NCI-H446 (cell line): Measurements from ENCODE around the gene GABRR2.
A peak's percentile ranks its signal among the peaks of the same experiment; 100 is the strongest.
"Not testable (repeated sequence)": the region's sequence is repeated elsewhere in the genome, so short reads cannot be mapped to it uniquely, and the experiment has no call there.

Experiments used
- DNase-seq, 2 experiments: peaks; one replicate each; lab custom pipeline; 2025; lab: John Stamatoyannopoulos, UW

The GABRR2 gene

DNA sequence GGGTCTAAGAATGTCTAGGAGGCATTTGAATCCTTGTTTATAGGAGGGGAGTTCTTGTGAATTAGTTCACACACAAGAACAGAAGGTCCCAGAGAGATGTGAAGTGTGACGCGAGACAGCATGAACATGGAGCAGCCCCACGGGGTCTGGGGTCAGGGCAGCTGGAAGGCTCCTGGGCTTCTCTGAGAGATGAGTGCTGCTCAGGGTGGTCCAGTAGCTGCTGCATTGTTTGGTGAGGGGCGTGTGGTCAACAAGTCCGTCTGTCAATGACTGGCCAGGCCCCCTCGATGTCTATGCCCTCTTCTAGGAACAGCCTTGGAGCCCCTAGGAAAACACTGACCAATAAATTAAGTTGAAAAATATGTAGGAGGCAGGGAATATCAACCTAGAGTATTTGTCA is 57.8 kb downstream of the GABRR2 start:
- DNase-seq, result no peak

DNA sequence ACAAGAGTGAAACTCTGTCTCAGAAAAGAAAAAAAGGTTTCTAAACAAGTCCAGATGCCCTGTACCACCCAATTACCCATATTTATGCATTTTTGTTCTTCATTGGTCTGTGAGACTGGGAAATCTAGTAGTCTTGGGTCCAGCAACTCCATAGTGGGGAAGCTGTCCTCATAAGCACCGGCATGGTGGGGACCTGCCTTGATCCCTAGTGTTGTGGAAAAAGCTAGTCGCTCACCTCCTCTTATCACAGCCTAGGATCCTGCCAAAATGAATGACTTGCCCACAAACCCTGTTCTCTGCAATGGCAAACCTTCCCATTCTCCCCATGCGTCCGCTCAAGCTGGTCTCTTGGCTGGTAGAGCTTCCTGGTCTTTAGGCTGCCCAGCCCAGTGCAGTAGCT is 59.7 kb downstream of the GABRR2 start:
- DNase-seq, result no peak

DNA sequence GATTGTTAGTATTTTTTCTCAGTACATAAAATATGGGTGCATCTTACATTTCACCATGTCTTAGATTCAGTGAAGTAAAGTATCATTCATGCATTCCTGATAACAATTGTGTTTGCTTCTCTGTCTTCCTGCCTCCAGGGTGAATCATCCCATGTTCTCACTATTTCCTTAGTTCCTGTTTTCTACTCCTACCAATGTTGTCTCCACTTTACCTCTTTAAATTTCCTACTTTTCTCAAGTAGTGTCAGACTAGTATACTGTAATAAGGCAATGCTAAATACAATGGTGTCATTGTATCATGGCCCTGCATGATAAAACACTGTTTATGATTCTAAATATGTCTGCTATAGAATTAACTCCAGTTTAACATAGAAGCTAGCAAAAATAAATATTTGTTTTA is 60.5 kb downstream of the GABRR2 start:
- DNase-seq, result no peak

DNA sequence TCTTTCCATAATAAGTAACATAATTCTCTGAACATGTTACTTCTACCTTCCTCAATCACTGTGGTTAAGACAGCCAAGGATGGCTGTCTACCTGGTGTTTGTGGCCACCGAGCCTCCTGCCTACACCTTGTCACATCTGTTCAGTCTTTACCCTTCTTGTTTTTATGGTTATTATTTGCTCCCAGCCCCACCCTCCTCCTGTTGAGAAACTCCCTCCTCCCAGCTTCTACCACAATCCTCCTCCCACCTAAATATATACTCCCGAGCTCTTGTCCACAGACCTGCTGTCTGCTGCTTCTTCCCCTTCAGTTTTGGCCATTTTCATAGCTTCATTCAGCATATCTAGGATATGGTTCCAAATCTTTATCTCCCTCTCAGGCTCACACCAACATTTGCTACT is 62.2 kb downstream of the GABRR2 start:
- no peak for DNase-seq

DNA sequence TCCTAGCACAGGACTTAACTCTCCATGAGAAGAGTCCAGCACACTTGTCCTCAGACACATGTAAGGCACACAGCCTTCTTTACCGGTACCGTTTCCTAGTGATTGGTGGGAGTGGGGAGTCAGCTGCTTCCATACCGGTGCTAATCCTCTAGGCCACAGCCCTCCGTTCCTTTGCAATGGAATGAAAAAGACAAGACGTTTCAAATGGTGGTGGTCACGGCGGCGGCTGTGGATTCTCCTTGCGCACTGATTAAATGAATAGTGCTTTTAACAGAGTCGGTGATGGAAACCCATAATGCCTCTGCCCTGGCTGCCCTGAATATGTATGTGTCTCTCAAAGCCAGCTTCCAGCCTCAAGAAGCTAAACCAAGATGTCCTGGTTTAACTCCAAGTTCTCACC is 63.1 kb downstream of the GABRR2 start:
- no peak for DNase-seq

DNA sequence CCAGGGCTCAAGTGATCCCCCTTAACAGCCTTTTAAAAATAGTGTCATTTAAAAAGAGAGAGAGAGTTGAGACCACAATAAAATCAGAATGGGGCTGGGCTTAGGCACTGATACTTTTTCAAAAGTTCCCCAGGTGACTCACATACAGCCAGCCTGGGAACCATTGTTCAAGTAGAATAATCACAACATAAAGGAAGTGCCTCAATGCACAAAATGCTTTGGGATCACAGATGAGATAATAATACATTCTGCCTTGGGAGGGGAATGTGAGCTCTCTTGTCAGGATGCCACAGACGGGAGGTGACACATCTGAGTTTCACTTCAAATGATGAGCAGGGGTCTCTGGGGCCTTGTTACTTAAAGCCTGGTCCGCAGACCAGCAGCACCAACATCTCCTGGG is 63.9 kb downstream of the GABRR2 start:
- DNase-seq, result no peak

DNA sequence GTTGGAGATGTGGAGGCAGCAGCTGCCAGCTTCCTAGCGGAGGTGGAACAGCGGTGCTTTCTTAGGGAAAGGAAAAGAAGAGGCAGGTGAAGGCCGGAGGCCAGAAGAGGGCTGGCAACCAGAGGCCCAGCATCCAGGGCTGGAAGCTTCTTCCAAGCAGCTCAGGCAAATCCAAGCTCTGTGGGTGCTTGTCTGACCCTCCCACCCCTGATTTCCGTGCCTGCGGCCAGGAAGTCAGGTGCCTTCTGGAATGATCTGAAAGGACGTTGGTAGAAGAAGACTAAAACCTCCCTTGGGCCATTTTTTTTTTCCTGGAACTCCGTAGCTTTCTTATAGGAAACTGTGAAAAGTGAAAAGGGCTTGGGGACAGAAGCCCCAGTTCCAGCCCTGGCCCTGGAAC is 64.9 kb downstream of the GABRR2 start:
- DNase-seq, result no peak

DNA sequence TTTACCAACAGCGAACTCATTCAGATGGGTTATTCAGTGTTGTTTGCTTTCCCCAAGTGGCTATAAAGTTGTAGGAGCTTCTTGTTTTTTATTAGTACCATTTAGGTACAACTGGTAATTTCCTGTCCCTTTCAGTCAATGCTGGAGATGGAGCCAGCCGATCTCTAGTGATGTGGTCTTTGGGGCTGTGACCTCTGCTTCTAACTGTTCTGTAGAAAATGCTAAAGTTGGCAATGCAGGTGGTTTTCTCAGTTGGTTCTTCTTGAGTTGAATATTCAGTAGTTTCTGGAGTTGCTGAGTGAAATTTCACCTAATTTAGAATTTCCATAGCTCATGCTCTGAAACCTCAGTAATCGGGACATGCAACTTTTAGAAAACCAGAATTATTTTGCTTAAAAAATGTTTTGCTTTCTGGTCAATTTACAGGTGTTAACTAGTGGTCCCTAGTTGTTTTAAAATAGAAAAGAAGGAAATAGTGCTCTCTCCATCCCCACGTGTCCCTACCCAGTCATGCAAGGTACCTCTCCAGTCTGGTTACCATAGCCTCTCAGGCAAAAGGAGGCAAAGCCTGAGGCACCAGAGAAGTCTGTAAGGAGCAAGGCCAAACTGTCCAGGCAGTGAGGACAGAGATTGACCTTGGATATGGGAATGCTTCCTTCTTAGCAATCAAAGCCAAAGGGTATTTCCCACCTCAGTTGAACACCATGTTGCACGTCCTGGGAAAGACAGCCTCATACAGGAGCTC is 70.7 kb downstream of the GABRR2 start:
- no peak for DNase-seq

DNA sequence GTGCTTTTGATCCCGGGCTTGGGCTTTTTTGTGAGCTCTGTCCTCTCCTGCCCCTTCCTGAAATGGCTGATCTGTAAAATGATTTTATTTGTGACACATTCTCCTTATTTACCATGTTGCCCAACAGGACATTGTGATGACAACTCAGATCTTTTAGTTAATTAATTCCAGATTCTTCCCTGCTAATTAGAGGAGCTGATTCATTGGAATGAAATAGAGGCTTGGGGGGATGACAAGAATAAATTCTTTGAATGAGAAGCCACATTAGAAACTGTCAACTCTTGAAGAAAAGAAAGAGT is 71.8 kb downstream of the GABRR2 start:
- DNase-seq, result no peak

DNA sequence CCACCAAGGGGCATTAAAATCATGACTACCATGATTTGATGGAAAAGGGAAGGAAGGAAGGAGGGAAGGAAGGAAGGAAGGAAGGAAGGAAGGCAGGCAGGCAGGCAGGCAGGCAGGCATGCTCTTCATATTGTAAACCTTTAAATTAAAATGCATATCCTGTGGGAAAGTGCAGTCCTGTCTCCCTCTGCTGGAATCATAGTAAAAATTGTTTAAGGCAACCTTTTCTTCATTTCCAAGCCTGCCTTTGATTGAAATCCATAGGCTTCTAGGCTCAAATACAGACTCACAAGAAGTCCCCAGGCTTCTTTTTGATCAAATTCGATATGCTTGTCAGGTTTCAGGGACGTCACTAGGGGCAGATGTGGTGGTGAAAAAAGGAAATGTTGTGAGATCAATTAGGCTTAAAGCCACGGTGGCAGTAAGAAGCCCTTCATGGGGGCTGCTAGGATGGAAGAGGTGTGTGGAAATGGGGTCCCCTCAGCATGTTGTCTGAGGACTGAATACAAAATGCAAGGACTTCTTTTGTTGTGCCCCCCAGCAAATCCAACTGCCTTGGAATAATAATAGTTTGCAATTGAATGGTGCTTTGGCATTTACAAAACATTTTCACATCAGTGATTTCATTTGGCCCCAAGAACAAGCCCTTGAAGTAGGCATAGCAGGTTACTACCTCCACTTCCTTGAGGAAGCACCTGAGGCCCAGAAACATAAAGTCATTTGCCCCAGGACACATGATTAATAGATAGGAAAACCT is 72.3 kb downstream of the GABRR2 start:
- DNase-seq, result peak; percentile 3 to 65

DNA sequence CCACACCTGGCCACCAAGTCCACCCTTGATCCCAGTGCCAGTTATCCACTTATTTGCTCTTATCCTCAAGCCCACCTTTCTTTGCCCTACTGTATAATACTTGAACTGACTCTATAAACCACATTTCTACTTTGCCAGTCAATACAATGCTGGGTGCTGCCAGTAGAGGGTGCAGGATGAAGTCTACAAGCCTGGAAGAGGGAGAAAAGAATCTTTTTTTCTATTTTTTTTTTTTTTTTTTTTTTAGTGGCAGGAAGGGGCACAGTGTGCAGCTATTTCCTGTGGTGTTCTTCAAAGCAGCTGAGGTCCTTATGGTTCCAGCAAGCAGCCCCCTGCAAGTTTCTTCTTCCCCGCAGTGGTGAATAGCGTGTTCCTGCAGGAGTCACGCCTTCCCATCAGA is 75.8 kb downstream of the GABRR2 start:
- no peak for DNase-seq

DNA sequence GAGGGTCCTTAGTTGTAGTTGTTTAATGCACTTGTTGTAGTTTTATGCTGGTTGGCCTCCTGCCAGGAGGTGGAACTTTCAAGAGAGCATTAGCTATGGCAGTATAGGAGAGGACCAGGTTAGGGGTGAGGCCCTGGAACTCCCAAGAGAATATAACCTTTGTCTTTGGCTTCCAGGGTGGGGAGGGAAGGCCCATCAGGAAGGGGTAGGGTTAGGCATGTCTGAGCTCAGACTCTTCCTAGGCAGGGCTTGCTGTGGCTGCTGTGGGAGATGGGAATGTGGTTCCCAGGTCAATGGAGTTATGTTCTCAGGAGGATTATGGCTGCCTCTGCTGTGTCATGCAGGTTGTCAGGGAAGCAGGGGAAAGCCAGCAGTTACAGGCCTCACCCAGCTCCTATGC is 77.9 kb downstream of the GABRR2 start:
- no peak for DNase-seq

DNA sequence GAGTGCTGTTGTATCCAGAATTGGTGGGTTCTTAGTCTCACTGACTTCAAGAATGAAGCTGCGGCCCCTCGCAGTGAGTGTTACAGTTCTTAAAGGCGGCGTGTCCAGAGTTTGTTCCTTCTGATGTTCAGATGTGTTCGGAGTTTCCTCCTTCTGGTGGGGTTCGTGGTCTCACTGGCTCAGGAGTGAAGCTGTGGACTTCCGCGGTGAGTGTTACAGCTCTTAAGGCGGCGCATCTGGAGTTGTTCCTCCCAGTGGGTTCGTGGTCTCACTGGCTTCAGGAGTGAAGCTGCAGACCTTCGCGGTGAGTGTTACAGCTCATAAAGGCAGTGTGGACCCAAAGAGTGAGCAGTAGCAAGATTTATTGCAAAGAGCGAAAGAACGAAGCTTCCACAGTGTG is 81.5 kb downstream of the GABRR2 start:
- DNase-seq, result not testable (repeated sequence)

DNA sequence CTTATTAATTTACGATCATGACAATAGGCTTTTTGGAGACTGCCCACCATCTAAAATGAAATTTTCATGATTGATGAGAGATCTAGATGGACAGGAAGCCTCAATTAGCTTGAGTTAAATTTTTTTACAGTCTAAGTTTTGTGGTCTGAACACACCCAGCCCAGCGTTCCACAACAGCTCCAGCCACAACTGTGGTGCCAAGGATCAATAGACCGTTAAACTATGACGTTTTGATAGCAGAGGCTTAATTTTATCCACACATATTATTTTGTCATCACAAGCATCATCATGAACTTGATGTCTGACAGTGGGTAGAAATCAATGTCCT is 92.4 kb downstream of the GABRR2 start:
- DNase-seq, result no peak

DNA sequence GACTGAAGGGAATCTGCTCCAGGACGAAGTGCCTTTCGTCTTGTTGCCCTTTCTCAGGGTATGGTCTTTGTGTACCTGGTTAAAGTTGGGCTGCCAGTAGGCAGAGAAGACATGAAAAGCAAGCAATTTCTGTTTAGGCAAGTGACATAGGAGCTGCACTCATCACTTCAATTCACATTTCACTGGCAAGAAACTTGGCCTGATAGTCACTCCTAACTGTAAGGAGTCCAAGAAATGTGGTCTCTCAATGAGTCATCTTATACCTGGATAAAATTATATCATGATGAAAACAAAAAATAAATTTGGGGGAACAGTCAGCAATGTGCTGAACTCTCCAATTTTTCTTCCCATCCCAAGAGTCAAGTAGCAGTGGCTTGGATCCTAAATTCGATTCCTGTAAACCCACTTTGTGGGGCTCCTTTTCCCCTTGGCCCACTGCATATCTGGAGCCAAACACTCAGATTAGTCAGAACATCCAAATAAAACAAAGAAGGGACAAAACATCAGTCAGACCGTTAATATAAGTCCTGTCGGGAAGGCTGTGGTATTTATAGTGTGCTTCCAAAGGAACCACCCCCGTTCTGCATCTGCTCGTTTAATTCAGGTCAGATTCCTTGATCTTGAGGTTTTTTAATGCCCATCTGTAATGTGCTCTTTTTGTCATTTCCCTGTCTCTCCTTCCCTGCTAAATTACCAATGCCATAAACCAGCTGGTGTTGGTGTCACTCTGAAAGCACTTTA is 93.0 kb downstream of the GABRR2 start:
- peak in 1 of 2 experiments; percentile 31 for DNase-seq

DNA sequence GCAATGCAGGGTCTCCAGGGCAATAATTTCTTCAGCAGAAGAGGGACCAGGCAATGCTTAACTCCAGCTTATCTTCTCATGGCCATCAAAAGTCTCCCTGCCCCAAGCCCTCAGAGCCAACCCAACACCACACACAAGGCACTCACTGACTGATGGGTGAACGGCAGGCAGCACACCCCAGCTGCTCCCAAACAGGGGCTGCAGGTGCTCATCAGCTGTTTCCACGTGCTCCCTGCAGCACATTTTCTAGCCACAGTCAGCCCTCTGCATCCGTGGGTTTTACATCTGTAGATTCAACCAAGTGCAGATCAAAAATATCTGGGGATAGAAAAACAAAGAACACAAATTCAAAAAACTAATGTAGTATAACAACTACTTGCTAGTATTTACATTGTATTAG is 94.0 kb downstream of the GABRR2 start:
- no peak for DNase-seq

DNA sequence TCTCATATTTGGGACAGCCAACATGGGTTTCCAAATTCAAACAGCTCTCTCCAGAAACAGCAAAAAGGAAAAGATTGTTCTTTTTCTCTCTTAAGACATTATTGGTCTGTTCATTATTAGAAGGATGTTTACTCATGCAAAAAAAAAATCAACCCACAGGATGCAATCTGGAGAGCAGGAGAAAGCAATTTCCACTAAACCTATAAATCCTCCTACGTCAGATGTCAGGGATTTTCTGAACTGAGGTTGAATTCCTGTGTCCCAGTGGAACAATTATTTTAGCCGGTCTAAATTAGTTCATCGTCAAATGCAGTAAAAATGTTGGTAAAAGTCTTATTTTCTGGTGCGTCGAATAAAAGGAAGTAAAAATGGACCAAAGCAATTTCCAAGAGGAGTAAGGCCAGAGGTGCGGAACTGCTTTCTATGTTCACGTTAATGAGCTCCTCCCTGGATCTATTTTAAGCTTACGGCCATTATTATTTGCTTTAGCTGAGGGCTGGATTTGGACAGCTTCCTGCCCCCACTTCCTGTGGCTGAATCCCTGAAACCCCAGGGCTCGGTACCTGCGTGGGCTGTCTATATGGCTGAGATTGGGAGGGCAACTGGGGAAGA is 97.7 kb downstream of the GABRR2 start, which contains the start of gene GABRR1:
GABRR1 (minus strand) TSS at position 60 of the 612 bp plus-strand sequence; CDS start at position 24, 36 bp downstream.
- DNase-seq, result no peak

DNA sequence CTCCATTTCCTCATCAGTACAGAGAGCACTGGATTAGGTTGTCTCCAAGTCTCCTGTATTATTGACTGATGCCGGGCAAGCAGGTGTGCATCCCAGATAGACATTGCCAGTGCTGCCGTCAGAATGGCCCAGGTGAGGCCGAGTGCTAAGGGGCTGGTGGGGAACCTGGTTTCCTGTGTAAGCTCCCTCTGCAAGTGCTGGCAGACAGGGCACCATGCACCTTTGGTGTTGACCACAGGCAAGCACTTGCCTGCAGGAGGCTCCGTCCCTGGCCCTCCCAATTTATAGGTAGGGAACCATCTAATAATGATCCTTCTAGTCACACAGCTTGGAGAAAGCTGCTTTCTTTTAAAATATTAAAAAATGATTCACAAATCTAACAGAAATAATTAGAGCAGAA is 98.7 kb downstream of the GABRR2 start:
- DNase-seq, result no peak

DNA sequence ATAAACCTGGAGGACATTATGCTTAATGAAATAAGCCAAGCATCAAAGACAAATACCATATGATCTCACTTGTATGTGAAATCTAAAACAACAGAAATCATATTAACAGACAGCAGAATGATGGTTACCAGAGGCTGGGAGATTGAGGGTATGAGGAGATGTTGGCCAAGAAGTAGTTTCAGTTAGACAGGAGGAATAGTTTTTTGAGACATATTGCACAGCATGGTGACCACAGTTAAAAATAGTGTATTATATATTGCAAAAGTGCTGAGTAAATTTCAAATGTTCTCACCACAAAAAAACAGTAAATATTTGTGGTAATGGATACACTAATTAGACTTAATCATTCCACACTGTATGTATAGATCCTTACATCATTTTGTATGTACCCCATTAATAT is 99.7 kb downstream of the GABRR2 start:
- no peak for DNase-seq

DNA sequence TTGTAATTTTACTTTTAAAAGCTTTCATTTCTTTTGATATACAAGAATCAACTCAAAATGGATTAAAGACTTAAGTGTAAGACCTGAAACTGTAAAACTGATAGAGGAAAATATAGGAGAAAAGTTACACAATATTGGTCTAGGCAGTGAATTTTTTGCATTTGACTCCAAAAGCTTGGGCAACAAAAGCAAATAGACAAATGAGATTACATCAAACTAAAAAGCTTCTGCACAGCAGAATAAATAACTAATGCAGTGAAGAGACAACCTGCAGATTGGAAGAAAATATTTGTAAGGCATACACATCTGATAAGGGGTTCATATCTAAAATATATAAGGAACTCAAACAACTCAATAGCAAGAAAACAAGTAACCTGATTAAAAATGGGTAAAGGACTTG is 100.9 kb downstream of the GABRR2 start:
- DNase-seq, result no peak

DNA sequence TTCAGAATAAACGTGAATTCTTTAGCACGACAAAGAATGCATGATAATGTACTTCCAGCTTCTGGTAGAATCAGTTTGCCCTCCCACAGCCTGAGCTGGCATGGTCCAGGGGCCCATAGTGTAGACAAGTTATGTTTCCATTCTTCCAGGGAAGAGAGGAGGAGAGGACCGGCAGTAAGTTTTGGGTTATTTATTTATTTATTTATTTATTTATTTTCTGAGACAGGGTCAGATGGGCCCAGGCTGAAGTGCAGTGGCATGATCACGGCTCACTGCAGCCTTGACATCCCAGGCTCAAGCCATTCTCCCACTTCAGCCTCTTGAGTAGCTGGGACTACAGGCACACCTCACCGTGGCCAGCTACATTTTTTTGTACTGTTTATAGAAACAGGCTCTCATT is 102.6 kb downstream of the GABRR2 start:
- DNase-seq, result no peak

DNA sequence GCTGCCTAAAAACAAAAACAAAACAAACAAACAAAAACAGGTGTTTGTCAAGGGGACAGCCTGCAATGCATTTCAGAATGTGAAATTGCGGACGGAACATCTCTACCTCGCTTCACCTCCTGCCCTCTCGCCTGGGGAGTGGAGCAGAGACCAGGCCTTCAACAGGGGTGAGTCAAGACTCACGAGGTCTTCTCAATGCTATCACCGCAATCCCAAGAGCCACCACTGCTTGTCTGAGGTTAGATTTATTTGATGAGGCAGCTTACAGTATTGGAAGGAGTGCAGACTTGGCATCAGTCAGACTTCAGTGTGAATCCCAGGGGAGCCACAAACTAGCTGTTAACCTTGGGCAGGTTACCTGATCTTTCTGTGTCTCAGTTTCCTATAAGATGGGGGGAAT is 105.6 kb downstream of the GABRR2 start:
- no peak for DNase-seq

DNA sequence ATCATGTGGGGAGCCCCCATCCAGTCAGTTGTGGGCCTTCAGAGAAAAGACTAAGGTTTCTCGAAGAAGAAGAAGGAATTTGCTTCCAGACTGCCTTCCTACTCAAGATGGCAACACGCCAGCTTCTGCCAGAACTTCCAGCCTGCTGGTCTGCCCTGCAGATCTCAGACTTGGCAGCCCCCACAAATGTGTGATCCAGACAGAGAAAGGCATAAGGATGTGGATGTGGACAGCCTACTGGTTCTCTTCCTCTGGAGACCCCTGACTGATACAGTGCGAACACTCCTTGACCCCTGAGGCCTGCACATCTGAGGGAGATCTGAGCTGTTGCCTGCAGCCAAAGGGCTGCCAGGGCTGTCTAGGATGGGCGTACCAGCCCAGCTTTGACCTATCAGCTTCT is 106.5 kb downstream of the GABRR2 start:
- peak in 1 of 2 experiments; percentile 66 for DNase-seq
